Inflammatory macrophage treated with lipopolysaccharide for 4 hours (primary cell): Measurements from ENCODE around the gene GRK5.

Experiments
- DNase-seq: peaks from one replicate; pipeline ENCODE4 v3.0.0-alpha.2; 2020

The GRK5 gene

DNA sequence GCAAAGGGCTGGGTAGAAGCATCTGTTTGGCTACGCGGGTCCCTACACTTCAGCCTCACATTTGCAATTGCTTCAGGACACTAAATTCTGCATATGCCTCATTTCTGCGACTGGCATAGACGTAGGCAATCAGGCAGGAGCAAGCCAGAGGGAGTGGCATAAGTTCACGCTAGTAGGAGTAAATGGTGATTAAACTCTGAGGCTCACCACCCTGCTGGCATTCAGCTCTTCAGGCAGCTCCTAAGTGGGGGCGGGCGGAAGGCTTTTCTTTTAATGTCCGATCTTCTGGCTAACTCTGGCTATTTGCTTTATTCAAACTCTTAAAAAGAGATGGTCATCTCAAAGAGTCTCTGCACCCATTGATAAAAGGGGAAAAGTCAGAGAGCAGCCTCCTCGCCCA lies 289.9 kb downstream of the GRK5 start:
- no peak for DNase-seq

DNA sequence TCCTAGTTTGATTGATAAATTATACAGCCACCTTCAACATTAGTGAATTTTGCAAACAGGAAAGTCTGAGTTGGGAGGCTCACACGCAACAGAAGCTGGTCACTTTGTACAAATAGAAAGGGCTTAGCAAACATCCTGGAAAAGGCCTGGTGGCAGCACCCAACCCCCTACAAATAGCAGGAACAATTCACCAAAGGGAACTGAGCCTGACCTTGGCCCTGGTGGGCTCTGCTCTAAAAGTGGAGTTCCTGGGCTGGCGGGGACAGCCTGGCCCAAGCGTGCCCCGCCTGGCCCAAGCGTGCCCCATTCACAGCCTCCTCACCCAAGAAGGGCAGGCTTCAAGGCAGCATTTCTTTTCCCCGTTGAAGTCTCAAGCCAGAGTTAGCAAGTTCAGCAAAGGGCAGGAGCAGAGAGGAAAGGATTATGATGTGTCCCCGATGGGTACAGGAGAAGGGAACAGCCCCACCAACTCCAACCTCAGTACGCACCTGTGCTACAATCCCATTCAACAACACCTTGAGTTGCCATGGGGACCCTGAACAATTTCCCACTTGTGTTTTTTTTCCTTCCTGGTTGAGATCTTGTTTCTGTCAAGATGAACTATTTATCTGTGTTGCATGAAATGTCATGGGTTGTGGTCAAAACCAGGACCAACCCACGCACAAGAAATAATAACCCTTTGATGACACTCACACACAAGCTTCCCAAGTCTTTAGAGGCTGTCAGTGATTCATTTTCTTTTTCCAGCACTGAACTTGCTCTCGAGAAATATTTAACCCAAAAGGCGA lies 291.7 kb downstream of the GRK5 start:
- DNase-seq: no peak

DNA sequence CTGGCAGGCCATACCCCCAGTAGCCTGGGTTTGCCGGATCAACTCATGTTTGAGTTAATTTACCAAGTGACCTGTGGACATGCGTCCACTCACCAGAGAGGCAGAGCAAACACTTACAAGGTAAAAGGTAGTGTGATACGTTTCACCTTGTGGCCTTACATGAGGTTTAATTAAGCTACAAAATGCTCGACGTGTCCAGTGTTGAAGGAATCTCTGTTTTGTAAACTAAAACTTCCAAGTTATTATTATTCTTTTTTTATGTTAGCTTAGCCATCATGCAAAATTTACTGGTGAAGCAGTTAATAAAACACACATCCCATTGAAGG lies 292.3 kb downstream of the GRK5 start:
- no peak for DNase-seq

DNA sequence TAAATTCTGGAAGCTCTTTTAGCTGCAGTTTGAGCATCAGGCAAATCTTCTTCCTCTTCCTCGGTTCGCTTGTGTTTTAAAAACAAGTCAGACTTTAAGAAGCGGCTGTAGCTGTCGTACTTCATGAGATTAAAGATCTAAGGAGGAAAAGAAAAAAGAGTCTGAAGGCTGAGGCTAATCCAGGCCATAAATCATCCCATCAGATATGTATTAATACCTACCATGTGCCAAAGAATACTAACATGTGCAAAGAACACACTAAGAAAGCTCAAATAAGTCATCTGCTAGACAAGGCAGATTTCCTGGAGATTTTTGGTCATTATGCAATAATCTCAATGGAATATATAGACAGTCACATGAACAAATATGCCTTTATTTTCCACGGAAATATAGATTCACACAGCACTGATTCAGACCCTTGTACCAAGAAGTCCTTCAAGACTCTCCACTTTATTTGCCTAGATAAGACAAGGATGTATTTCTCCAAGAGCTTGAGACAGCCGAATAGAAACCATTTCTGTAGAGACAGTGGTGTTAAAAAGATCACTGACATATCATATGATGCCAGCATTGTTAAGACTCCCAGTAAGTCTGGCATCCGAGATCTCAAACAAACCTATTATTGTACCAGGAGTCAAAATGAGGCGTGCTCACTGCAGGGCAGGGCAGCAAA lies 292.9 kb downstream of the GRK5 start:
- no peak for DNase-seq

DNA sequence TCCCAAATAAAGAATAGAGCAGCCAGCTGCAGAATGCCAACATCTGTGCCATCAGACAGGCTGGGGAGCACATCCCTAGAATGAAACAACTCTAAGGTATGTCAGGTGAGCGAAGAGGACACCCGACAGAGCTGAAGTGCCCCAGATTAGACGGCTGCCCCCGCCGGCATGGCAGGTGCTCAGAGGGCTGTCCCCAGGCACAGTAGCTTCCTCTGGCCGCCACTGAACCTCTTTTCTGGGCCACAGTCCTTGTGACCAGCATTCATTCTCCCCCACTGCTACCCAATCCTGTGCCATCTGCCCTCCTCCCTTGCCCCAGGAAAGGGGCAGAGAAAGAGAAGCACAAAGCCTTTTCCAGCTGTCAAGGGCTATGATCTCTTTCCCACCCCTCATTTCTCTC lies 293.4 kb downstream of the GRK5 start:
- DNase-seq: no peak

DNA sequence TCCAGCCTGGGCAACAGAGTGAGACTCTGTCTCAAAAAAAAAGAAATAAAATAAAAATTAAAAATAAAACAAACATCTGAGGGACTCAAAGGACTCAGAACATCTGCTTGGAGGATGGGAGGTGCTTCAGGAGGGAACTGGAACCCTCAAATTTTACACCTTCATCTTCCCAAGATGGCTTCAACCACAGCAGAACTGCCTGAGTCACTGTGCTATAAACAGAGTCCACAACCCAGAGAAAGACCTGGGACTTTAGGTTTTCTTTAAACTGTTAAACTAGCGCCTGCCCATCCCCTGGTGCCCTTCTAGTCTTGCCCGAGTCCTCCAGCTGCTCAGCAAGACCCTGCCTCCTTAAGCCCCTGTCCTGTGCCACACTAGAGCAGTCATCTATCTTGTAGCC lies 294.3 kb downstream of the GRK5 start:
- DNase-seq: no peak

DNA sequence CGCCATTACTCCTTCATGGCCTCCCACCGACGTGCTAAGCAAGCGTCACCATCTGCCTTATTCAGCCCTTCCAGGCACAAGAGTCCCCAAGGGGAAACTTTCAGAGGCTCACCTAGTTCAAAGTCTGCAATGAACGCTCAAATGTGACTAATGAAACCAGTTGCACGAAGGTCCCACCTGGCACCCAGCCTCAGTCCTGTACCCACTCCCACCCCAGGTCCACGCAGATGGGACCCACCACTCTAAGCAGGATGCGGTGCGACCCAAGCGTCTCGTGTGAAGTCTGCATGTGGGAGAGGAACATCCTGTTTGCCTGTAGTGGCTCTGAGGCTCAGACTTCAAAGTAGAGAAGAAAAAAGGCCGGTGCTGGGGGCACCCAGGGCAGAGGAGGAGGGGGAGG lies 294.8 kb downstream of the GRK5 start:
- no peak for DNase-seq

DNA sequence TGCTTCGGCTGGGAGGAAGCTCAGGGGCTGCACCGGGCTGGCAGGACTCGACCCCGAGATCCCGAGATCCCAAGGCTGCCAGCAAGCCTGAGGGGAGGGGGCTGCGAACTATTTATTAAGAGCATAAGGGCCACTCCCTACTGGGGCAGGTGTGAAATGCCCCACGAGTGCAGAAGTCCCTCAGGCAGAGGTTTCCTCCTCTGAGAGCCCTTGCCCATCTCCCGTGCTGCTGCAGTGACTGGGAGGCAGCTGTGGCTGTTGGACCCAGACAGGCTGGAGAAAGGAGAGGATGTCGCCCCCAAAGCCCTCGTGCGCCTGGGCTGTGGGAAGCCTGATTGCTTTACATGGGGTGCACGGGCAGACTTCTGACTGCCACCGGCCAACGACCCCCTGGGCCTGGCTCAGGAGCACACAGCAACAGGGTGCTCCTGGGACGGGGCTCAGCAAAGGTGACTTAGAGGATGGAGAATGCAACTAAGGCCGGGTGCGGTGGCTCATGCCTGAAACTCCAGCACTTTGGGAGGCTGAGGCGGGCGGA lies 295.3 kb downstream of the GRK5 start:
- DNase-seq: no peak

DNA sequence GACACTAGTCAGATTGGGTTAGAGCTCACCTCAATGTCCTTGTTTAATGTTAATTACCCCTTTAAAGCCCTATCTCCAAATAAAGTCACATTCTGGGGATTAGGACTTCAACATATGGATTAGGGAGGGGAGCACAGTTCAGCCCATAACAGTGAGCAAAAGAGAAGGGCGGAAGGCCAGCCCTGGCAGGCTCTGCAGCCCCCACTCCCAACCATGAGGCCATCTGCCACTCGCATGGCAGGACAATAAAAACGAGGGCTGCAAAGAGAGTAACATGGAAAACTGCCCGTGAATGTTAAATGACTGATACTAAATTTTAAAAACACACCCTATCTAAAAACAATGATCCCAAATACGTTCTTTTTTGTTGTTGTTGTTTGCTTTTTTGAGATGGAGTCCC lies 296.4 kb downstream of the GRK5 start:
- DNase-seq: no peak

DNA sequence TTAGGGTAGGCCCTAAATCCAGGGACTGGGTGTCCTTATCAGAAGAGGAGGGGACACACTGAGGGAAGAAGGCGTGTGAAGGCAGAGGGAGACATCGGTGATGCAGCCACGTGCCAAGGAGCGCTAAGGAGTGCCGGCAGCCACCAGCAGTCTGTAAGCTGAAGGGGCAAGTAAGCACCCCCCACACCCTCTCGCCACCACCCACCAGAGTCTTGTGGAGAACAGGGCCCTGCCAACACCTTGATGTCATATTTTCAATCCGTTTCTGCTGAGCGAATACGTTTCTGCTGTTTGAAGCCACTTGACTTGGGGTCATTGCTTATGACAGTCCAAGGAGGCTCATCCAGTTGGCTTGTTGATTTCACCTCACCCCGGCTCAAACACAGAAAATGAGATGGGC lies 297.3 kb downstream of the GRK5 start:
- DNase-seq: no peak

DNA sequence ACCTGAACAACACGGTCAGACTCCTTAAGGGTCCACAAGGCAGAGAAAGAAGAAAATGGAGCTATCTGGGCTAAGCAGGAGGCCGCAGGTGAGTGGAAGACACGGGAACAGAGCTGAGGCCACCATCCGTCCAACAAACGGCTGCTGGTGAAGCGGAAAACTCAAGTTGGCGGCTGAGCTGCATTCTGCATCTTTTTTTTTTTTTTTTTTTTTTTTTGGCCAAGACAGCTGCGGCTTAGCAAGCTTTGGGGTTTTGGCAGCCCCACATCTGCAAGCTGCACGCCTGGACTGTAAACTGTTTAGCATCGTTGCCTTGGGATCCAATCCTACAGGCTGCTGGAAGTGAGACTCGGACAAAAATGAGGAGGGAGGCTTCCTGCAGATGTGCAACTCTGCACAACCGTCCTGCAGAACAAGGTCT lies 297.8 kb downstream of the GRK5 start:
- DNase-seq: no peak
